GM12892 (cell line): ENCODE measurements around the gene SLIT3.

Experiments used
- POLR2A ChIP-seq: IDR thresholded peaks from 2 replicates; pipeline ENCODE4 v1.6.1; 2011; ENCODE audit warnings: low read depth, low read length, control low read depth
- POLR2AphosphoS5 ChIP-seq: IDR thresholded peaks from 2 replicates; pipeline ENCODE4 v1.6.1; 2011; ENCODE audit warnings: low read depth, low read length, control low read depth
- TAF1 ChIP-seq: IDR thresholded peaks from 2 replicates; pipeline ENCODE4 v1.6.1; 2011; ENCODE audit warnings: low read depth, mild to moderate bottlenecking, control low read depth, low read length, borderline replicate concordance

GRCh38 chr5:168727547-168727946 lies 573.4 kb downstream of the SLIT3 start:
- TF ChIP-seq POLR2A (no peak), POLR2AphosphoS5 (no peak), TAF1 (no peak)
